Pancreas (tissue), 10 donors: Measurements from ENCODE around the gene PHOSPHO2. TPM values are rescaled to one million over a fixed set of nuclear protein-coding genes. Genes with fewer than 3 reads are reported as not detected.

Experiments
- ATAC-seq, 4 donors: fragments of 200-7000 bp; cut with Tn5 transposase; one replicate each; pipeline versions ENCODE4 v1.8.0 to v1.9.1; 2020; ENCODE audit warnings: mild to moderate bottlenecking in 4 of 4, moderate library complexity in 4 of 4
- DNase-seq, 6 donors: peaks; one replicate each; pipeline ENCODE4 v3.0.0-alpha.2; 2020
- FAIRE-seq: peaks from 2 replicates; lab custom pipeline; 2012; peaks lifted over from hg19 to GRCh38; lab: Jason Lieb, UNC
- H3K27ac ChIP-seq, 4 donors: fragments of 200-600 bp; sonication (generic); 1 replicate in 3 of 4; 2 replicates in 1 of 4; pipeline versions ENCODE4 v1.5.0 to v1.8.0; 2020
- H3K27me3 ChIP-seq, 4 donors: fragments of 200-600 bp; one replicate each; pipeline ENCODE4 v1.8.0; 2021
- H3K36me3 ChIP-seq, 3 donors: fragments of 200-600 bp; sonication (generic) in 1 of 3; one replicate each; pipeline versions ENCODE4 v1.5.0 to v1.8.0; 2020 to 2021
- H3K4me1 ChIP-seq, 3 donors: fragments of 200-600 bp; one replicate each; pipeline ENCODE4 v1.8.0; 2021
- H3K4me3 ChIP-seq, 4 donors: fragments of 200-600 bp; sonication (generic) in 2 of 4; one replicate each; pipeline versions ENCODE4 v1.5.0 to v1.8.0; 2020 to 2021
- H3K9me3 ChIP-seq, 4 donors: fragments of 200-600 bp; one replicate each; pipeline ENCODE4 v1.8.0; 2021
- CTCF ChIP-seq, 4 donors: fragments of 200-600 bp; sonication (generic) in 3 of 4; IDR thresholded peaks; one replicate each; pipeline versions ENCODE4 v1.5.0 to v1.8.0; 2021; ENCODE audit warnings: antibody characterized with exemption in 4 of 4
- WGBS, 2 donors: extraction: QIAGEN DNeasy Blood & Tissue Kit; methylation state at CpG; one replicate each; pipeline ENCODE4 v1.1.7; 2013; 5-methylcytosine and 5-hydroxymethylcytosine counted together
- intact Hi-C, 3 donors: fragments of 100-400 bp; cut with DNase I; formaldehyde crosslinking; loops; one replicate each; pipeline versions ENCODE4 v1.11.1 to v1.14.2; 2022
- polyA plus RNA-seq, 2 donors: library from polyadenylated mRNA; stranded (reverse); fragments of 200-250 nt; gene quantifications; one replicate each; pipeline ENCODE4 v1.2.3, GENCODE V29; 2013
- total RNA-seq, 6 donors: library from RNA; stranded (reverse); fragmentation: NEBNext Ultra II Directional in 4 of 6; extraction: Animal tissue kit (Norgen Biotek cat#: 25700) in 4 of 6; gene quantifications; one replicate each; pipeline versions ENCODE4 v1.2.1 to v1.2.4, GENCODE V29; 2021 to 2023
- donor health status: healthy with polysubstance abuse.
- donor health status: DM: no; HTN: no; CAD: no; lungs with moderate emphysema.
- donor health status: DM: no; HTN: no; CAD: no.
- donor health status: control.
- donor health status: control.
- donor health status: Bipolar disorder and iron deficiency.
- donor health status: DM: yes; HTN: yes; CAD: no.
- donor health status: DM: no; HTN: no; CAD: no.
- donor health status: DM: no; HTN: no; CAD: no.
- donor health status: DM: yes; HTN: yes; CAD: no.

PHOSPHO2 gene
- total and polyA plus RNA-seq, 8 donors, result 1.9 to 5.9 (median 3.1) TPM

DNA sequence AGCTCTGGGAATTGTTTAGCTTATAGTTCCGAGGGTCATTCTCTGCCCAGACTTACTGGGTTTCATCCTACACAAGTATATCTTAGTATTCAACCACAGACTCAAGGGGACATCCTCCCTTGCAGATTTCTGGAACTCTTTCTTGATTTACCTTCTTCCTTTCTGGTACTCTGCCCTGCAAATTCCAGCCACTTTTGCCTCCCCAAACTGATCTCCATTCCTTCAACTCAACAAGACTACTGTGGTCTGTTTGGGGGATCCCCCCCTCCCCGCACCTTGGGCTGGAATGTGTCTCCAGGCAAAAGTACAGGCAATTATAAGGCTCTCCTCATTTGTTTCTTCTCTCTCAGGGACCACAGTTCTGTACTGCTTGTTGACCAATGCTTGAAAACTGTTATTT is 13.4 kb downstream of the PHOSPHO2 start:
- no peak for FAIRE-seq
- 71 to 94% methylated on average over 2 of the region's 2 CpGs for WGBS, 2 donors
- TF ChIP-seq CTCF (IDR thresholded peaks at IDR 0.05), result no peak
- no peak for ATAC-seq
- no peaks in the 10 kb centered on the region for H3K27me3 ChIP-seq
- H3K4me3 ChIP-seq, result no peak overlapping the region
- H3K27ac ChIP-seq, result no peak overlapping the region
- intact Hi-C loops, result no loop called here
- no peaks in the 10 kb centered on the region for H3K4me1 ChIP-seq
- DNase-seq, result no peak
- H3K36me3 ChIP-seq, result no peaks in the 10 kb centered on the region
- no peaks in the 10 kb centered on the region for H3K9me3 ChIP-seq

- H3K4me3 ChIP-seq, result no peak overlapping the region
- no peaks in the 10 kb centered on the region for H3K36me3 ChIP-seq
- no peaks in the 10 kb centered on the region for H3K9me3 ChIP-seq
- no peak for ATAC-seq
- no peaks in the 10 kb centered on the region for H3K27me3 ChIP-seq
- no peak for TF ChIP-seq CTCF (IDR thresholded peaks at IDR 0.05)
- 50 to 100% methylated on average over 1 of the region's 1 CpG for WGBS, 2 donors
- H3K4me1 ChIP-seq, result no peaks in the 10 kb centered on the region
- intact Hi-C loops, result no loop called here
- DNase-seq, result no peak
- H3K27ac ChIP-seq, result no peak overlapping the region
- no peak for FAIRE-seq
Observed at GRCh38 chr2:169709331-169709730, 15.1 kb downstream of the PHOSPHO2 start.

DNA sequence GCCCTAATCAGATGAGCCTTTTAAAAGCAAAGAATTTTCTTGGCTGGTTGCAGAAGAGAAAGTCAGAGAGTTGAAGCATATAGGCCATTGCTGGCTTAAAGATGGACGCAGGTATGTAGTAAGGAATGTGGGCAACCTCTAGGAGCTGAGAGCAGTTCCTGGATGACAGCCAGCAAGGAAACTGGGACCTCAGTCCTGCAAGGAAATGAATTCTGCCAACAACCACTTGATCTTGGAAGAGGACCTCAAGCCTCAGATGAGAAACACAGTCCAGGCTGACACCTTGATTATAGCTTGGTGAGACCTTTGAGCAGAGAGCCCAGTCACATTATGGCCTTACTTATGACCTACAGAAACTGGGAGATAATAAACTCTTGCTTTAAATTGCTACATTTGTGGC is 15.7 kb downstream of the PHOSPHO2 start:
- FAIRE-seq (no peak), ATAC-seq (no peak), DNase-seq (no peak)
- WGBS, 2 donors, result 73 to 82% methylated on average over 1 of the region's 1 CpG
- no peaks in the 10 kb centered on the region for H3K9me3 ChIP-seq
- no peaks in the 10 kb centered on the region for H3K27me3 ChIP-seq
- no peaks in the 10 kb centered on the region for H3K36me3 ChIP-seq
- H3K27ac ChIP-seq, result no peak overlapping the region
- H3K4me1 ChIP-seq, result peaks cover 0 to 5% (median 0%) of the 10 kb centered on the region in 3 donors
- TF ChIP-seq CTCF (IDR thresholded peaks at IDR 0.05), result no peak
- intact Hi-C loops, result no loop called here
- no peak overlapping the region for H3K4me3 ChIP-seq

DNA sequence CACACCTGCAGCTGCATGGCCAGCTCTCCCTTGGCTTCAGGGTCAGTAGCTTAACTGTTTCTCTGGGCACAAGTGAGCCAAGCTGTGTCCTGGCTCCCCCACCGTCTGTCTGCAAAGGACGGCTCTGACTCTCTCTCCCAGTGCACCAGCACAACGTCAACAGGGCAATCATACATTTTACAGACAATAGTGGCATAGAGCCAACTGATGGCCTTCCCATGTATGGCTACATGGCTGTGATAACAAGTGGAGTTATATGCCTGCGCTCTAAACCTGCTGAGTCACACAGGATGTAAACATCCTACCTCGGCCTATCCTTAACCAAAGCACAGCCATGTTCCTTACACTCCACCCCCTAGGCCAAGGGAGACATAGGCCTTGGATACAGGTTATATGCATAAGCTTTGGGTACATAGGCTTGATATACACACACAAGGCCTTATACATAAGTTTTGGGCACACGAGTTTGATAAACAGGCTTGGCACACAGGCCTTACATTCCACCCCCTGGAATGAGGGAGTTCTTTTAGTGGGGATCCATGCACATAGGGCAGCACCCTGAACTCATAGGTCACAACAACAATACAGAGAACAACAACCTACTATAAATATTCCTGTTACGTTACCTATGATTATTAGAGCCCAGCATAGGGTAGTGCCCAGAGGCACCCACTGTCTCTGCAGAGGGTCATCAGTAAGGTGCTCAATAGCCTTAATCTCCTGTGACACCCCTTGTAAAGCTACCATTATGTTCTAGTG is 17.7 kb downstream of the PHOSPHO2 start:
- no peaks in the 10 kb centered on the region for H3K27me3 ChIP-seq
- H3K36me3 ChIP-seq, result no peaks in the 10 kb centered on the region
- H3K9me3 ChIP-seq, result no peaks in the 10 kb centered on the region
- no peak overlapping the region for H3K4me3 ChIP-seq
- intact Hi-C loops, result no loop called here
- ATAC-seq (no peak), FAIRE-seq (no peak), DNase-seq (no peak)
- TF ChIP-seq CTCF (IDR thresholded peaks at IDR 0.05), result no peak
- WGBS, 2 donors, result 60 to 65% methylated on average over 7 of the region's 7 CpGs
- no peak overlapping the region for H3K27ac ChIP-seq
- H3K4me1 ChIP-seq, result peaks cover 8 to 17% (median 8%) of the 10 kb centered on the region in 3 donors

GRCh38 chr2:169712791-169713227 is 18.5 kb downstream of the PHOSPHO2 start:
- DNase-seq (no peak), FAIRE-seq (no peak), ATAC-seq (no peak)
- no peak for TF ChIP-seq CTCF (IDR thresholded peaks at IDR 0.05)
- intact Hi-C loops, result no loop called here
- Histone ChIP-seq H3K27me3 (no peaks in the 10 kb centered on the region), H3K4me3 (no peak overlapping the region), H3K27ac (no peak overlapping the region), H3K4me1 (peaks cover 8 to 19% (median 8%) of the 10 kb centered on the region in 3 donors), H3K36me3 (no peaks in the 10 kb centered on the region), H3K9me3 (no peaks in the 10 kb centered on the region)
- WGBS, 2 donors, result 94 to 96% methylated on average over 9 of the region's 9 CpGs
